C1 segment of cervical spinal cord (tissue), 14 donors: ENCODE measurements around the gene LARGE2.

Source experiments
- DNase-seq, 14 donors: peaks; one replicate each; lab custom pipeline; 2025; lab: John Stamatoyannopoulos, UW

LARGE2 gene

GRCh38 chr11:45928535-45929215 lies 6.2 kb downstream of the LARGE2 start:
- no peak for DNase-seq

GRCh38 chr11:45929486-45930030 lies 7.1 kb downstream of the LARGE2 start:
- DNase-seq = no peak

GRCh38 chr11:45930031-45930794 lies 7.8 kb downstream of the LARGE2 start:
- peak in 3 of 14 donors; percentile 25 to 62 (median 36) for DNase-seq

GRCh38 chr11:45930951-45931570 lies 8.6 kb downstream of the LARGE2 start:
- DNase-seq = no peak

- DNase-seq = no peak
Observed at GRCh38 chr11:45931739-45932138, 9.3 kb downstream of the LARGE2 start.

- no peak for DNase-seq
Observed at GRCh38 chr11:45932217-45932616, 9.8 kb downstream of the LARGE2 start.

- DNase-seq = peak in 1 of 14 donors; percentile 21
Observed at GRCh38 chr11:45933131-45933831, 10.8 kb downstream of the LARGE2 start.

- DNase-seq = no peak
Observed at GRCh38 chr11:45933846-45934579, 11.6 kb downstream of the LARGE2 start.

GRCh38 chr11:45934580-45935318 lies 12.3 kb downstream of the LARGE2 start:
- no peak for DNase-seq

- DNase-seq = no peak
Observed at GRCh38 chr11:45935349-45936064, 13.1 kb downstream of the LARGE2 start.

GRCh38 chr11:45936511-45937054 lies 14.1 kb downstream of the LARGE2 start:
- DNase-seq = no peak

GRCh38 chr11:45937916-45938315 lies 15.5 kb downstream of the LARGE2 start:
- no peak for DNase-seq

GRCh38 chr11:45939836-45940235 lies 17.4 kb downstream of the LARGE2 start:
- no peak for DNase-seq

- DNase-seq = no peak
Observed at GRCh38 chr11:45941285-45941684, 18.8 kb downstream of the LARGE2 start.

GRCh38 chr11:45942381-45942780 lies 19.9 kb downstream of the LARGE2 start:
- no peak for DNase-seq

- DNase-seq = no peak
Observed at GRCh38 chr11:45945397-45945999, 23.0 kb downstream of the LARGE2 start.

GRCh38 chr11:45947885-45948284 lies 25.4 kb downstream of the LARGE2 start:
- no peak for DNase-seq

GRCh38 chr11:45948356-45948755 lies 25.9 kb downstream of the LARGE2 start:
- DNase-seq = peak in 6 of 14 donors; percentile 10 to 66 (median 36)

- DNase-seq = peak in 3 of 14 donors; percentile 4 to 30 (median 17)
Observed at GRCh38 chr11:45949992-45950407, 27.5 kb downstream of the LARGE2 start.
